Urinary bladder (tissue), 4 donors: ENCODE measurements around the gene PROCA1. TPM values are rescaled to one million over a fixed set of nuclear protein-coding genes. Genes with fewer than 3 reads are reported as not detected.
"Not testable (repeated sequence)": the region's sequence is repeated elsewhere in the genome, so short reads cannot be mapped to it uniquely, and the experiment has no call there.

ENCODE experiments used
- DNase-seq: peaks from one replicate; pipeline ENCODE4 v3.0.0-alpha.2; 2015; ENCODE audit errors: extremely low spot score
- H3K27ac ChIP-seq: one replicate; pipeline ENCODE4 v1.5.1; 2013; ENCODE audit warnings: low read depth, mild to moderate bottlenecking, moderate library complexity
- H3K36me3 ChIP-seq: one replicate; pipeline ENCODE4 v1.6.1; 2013; ENCODE audit warnings: mild to moderate bottlenecking, moderate library complexity; ENCODE audit not compliant: insufficient read depth
- H3K4me1 ChIP-seq: one replicate; pipeline ENCODE4 v1.6.1; 2013; ENCODE audit warnings: mild to moderate bottlenecking, moderate library complexity; ENCODE audit not compliant: insufficient read depth
- H3K4me3 ChIP-seq: one replicate; pipeline ENCODE4 v1.5.1; 2013; ENCODE audit warnings: low read depth, low read length
- WGBS: extraction: QIAGEN DNeasy Blood & Tissue Kit; methylation state at CpG from one replicate; pipeline ENCODE4 v1.1.7; 2013; 5-methylcytosine and 5-hydroxymethylcytosine counted together
- polyA plus RNA-seq: library from polyadenylated mRNA; stranded (reverse); fragments of 200-250 nt; gene quantifications from one replicate; pipeline ENCODE4 v1.2.3, GENCODE V29; 2013
- total RNA-seq: library from RNA; depleted of rRNA; stranded (reverse); fragments of >200 nt; gene quantifications from one replicate; pipeline ENCODE4 v1.2.3, GENCODE V29; 2014
- donor health status: healthy with polysubstance abuse.
- donor health status: healthy.

PROCA1 gene
- total and polyA plus RNA-seq, 2 donors, result 1.7 to 1.8 TPM

DNA sequence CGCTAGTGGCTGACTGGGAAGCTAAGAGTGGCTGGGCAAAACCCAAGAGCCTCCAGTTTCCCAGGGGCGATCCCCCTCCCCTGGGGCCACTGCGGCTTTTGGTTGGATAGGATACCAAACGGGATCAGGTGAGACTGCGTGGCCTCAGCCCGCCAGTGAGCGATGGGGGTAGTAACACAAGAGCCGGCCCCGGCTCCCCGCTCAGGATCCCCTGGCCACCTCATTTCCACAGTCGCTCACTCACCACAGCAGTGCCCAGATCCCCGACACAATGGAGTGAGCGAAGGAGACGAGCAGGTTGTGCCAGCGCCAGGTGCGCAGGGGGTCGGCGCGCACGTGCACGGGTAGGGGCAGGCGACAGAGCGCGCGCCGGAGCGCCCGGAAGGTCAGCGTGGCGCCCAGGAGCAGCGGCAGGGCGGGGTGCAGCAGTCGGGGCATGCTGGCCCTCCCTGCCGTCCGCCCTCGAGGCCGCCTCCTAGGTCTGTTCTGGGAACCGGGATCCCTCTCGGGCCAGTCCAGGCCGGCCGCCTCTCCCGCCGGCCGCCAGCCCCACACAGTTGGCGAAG, 14.1 kb upstream of the PROCA1 start:
- no peak for DNase-seq
- no peaks in the 10 kb centered on the region for H3K4me1 ChIP-seq

DNA sequence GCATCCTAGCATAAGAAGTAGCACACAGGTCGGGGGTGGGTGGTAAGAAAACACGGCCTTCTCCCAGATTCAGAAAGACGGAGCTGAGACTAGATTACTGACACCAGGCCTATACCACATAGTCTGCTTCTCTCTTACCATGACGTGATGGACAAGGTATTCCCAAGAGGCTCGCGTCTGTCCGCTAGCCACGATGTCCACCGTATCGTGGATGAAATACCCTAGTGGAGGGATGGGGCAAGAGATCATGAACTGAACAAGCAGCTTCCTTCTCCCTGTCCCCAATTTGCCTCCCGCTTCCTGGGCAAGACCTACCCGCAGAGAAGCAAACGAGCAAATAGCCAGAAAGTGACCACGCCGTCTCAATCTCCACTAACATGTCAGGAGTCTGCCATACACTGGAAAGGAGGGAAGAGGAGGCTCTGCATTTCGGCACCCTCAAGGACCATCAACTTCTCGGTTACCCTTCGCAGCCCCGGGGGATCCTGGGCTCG, 13.5 kb upstream of the PROCA1 start:
- DNase-seq, result no peak
- H3K27ac ChIP-seq, result peak overlapping the region; percentile 14
- H3K36me3 ChIP-seq, result peaks cover 2% of the 10 kb centered on the region
- 24% methylated on average over 20 of the region's 20 CpGs for WGBS
- H3K4me1 ChIP-seq, result no peaks in the 10 kb centered on the region
- no peak overlapping the region for H3K4me3 ChIP-seq

More for the DNA sequence above, 14.1 kb upstream of the PROCA1 start:
- peak overlapping the region; percentile 72 for H3K27ac ChIP-seq
- peaks cover 2% of the 10 kb centered on the region for H3K36me3 ChIP-seq
- peak overlapping the region; percentile 53 for H3K4me3 ChIP-seq
- WGBS, result under 1% methylated on average over 45 of the region's 45 CpGs

- Histone ChIP-seq H3K4me3 (no peak overlapping the region), H3K4me1 (no peaks in the 10 kb centered on the region), H3K27ac (no peak overlapping the region), H3K36me3 (peaks cover 2% of the 10 kb centered on the region)
- no peak for DNase-seq
- 74% methylated on average over 10 of the region's 10 CpGs for WGBS
These were observed 12.9 kb upstream of the PROCA1 start for GRCh38 chr17:28724500-28725165.

DNA sequence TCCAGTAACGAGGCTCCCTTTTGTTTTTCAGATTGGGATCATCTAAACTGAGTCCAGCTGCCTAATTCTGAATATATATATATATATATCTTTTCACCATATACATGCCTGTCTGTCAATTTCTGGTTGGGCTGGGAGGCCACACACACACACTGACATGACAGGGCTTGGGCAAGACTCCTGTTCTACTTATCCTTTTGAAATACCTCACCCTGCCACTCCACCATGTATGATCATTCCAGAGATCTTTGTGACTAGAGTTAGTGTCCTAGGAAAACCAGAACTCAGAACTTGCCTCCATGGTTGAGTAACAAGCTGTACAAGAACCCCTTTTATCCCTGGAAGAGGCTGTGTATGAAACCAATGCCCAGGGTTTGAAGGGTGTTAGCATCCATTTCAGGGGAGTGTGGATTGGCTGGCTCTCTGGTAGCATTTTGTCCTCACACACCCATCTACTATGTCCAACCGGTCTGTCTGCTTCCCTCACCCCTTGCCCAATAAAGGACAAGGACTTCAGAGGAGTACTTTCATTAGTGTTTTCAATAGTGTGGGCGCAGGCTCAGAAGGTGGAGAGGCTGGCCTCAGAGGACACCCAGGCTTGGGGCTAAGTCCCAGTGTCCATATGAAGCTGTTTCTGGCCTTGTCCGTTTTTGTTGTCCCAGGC, 12.3 kb upstream of the PROCA1 start:
- H3K27ac ChIP-seq, H3K4me3 ChIP-seq, DNase-seq, H3K4me1 ChIP-seq, H3K36me3 ChIP-seq: not testable (repeated sequence)
- 77% methylated on average over 4 of the region's 4 CpGs for WGBS

DNA sequence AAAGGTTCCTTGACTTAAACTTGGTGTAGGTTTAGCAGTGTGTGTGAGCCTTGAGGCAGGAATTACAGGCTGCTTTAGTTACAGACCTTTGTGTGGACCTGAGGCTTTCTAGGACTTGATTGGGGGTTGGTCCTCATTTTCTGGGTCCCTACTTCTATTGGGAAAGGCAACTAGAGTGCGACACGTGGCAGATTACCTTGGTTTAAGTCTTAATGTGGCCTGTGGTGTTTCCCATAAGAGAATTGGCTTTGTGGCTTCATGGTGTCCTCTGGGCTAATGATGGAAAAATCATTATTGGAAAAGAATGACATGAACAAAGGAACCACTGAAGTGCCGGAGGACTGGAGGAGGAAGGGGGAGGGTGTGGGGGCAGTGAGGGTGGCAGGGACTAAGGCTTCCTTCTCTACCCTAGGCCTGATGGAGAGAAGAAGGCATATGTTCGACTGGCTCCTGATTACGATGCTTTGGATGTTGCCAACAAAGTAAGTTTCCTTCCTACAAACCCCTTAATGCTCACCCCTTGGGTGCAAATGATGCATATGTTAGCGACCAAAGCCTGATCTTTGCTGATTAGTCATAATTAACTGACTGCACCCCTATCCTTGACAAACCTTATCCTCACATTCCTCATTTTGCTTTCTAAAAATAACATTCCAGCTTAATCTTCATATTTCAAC, 11.6 kb upstream of the PROCA1 start:
- DNase-seq, result no peak
- H3K27ac ChIP-seq, result no peak overlapping the region
- no peaks in the 10 kb centered on the region for H3K4me1 ChIP-seq
- peaks cover 2% of the 10 kb centered on the region for H3K36me3 ChIP-seq
- no peak overlapping the region for H3K4me3 ChIP-seq
- WGBS, result 78% methylated on average over 6 of the region's 6 CpGs

DNA sequence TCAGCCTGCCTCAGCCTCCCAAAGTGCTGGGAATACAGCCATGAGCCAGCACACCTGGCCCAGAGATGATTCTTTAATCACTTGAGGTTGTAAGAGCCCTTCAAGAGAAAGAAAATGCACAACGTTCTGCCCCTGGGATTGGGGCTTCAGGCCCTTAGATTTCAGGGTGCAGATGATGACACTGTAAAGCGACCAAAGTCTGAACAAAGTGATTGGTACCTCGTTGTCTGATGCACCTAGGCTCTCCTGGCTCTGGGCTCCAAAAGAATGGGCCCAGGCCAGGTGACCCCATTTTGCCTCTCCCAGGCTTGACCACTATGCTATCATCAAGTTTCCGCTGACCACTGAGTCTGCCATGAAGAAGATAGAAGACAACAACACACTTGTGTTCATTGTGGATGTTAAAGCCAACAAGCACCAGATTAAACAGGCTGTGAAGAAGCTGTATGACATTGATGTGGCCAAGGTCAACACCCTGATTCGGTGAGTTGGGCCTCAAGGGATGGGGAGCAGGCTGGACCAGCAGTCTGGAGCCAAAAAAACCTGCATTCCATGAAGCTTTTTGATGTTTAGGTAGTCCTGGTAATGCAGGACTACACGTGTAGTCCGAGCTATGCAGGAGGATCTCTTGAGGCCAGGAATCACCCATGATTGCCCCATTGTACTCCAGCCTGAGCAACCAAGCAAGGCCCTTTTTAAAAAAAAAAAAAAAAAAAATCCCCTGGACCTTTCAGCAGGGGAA, 10.9 kb upstream of the PROCA1 start:
- Histone ChIP-seq H3K36me3 (peaks cover 2% of the 10 kb centered on the region), H3K4me3 (no peak overlapping the region), H3K4me1 (no peaks in the 10 kb centered on the region), H3K27ac (no peak overlapping the region)
- no peak for DNase-seq
- 72% methylated on average over 7 of the region's 7 CpGs for WGBS

GRCh38 chr17:28720997-28721329, 9.3 kb upstream of the PROCA1 start:
- WGBS, result 32% methylated on average over 19 of the region's 19 CpGs
- DNase-seq, H3K27ac ChIP-seq, H3K4me1 ChIP-seq, H3K36me3 ChIP-seq: not testable (repeated sequence)
- H3K4me3 ChIP-seq, result peak overlapping the region; percentile 69

- H3K4me1 ChIP-seq, result peaks cover 2% of the 10 kb centered on the region
- WGBS, result 3% methylated on average over 28 of the region's 30 CpGs
- H3K36me3 ChIP-seq, result peaks cover 2% of the 10 kb centered on the region
- DNase-seq, result no peak
- peak overlapping the region; percentile 77 for H3K27ac ChIP-seq
- H3K4me3 ChIP-seq, result peak overlapping the region; percentile 69
These were observed 8.7 kb upstream of the PROCA1 start for GRCh38 chr17:28720247-28720996.

- Histone ChIP-seq H3K36me3 (peaks cover 3% of the 10 kb centered on the region), H3K4me1 (peaks cover 2% of the 10 kb centered on the region)
- 27% methylated on average over 18 of the region's 18 CpGs for WGBS
These were observed 7.3 kb upstream of the PROCA1 start for GRCh38 chr17:28719021-28719433.

GRCh38 chr17:28718333-28719020, 6.8 kb upstream of the PROCA1 start:
- DNase-seq, result no peak
- H3K27ac ChIP-seq, result peak overlapping the region; percentile 93
- H3K4me3 ChIP-seq, result peak overlapping the region; percentile 69
- peaks cover 2% of the 10 kb centered on the region for H3K4me1 ChIP-seq
- peaks cover 2% of the 10 kb centered on the region for H3K36me3 ChIP-seq
- WGBS, result 24% methylated on average over 18 of the region's 18 CpGs

More at GRCh38 chr17:28719021-28719433, 7.3 kb upstream of the PROCA1 start:
- H3K4me3 ChIP-seq, result peak overlapping the region; percentile 8
- no peak for DNase-seq
- peak overlapping the region; percentile 93 for H3K27ac ChIP-seq

GRCh38 chr17:28717578-28718332, 6.1 kb upstream of the PROCA1 start, which contains the start of gene RAB34:
Gene RAB34 (minus strand): TSS chr17:28717868. CDS start chr17:28717266, 602 bp downstream.
- 2% methylated on average over 60 of the region's 60 CpGs for WGBS
- H3K36me3 ChIP-seq, result peaks cover 2% of the 10 kb centered on the region

More at GRCh38 chr17:28717578-28718332, 6.1 kb upstream of the PROCA1 start, which contains the start of gene RAB34:
- H3K4me3 ChIP-seq, result peak within 1 kb of the TSS; percentile 69
- H3K27ac ChIP-seq, result peak within 1 kb of the TSS; percentile 93
- peaks cover 2% of the 10 kb centered on the region for H3K4me1 ChIP-seq
- peak; percentile 79 for DNase-seq
